ENCODE data around the gene CAMTA2. TPM values are rescaled to one million over a fixed set of nuclear protein-coding genes. Genes with fewer than 3 reads are reported as not detected.

The CAMTA2 gene
- total RNA-seq, 6 experiments from 2014 or later = 48.9 to 60.8 (median 54.1) TPM

DNA sequence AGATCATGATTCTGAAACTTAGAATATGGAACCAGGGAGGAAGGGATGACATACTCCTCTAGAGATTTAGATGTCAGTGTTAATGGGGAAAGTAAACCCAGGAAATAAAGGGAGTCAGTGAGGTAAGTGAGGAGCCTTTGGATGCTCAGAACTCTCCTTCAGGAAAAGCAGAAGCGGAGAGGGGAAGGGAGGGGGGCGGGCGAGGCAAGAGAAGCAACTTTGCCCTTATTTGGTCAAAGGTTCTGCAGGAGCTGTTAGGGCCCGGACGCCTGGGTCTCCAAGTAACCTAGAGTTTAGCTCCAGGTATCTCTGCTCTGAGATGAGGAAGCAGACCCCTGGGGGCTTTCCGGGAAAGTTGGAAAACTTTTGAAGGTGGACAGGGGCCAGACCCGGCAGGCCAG, 40.5 kb downstream of the CAMTA2 start:
- Mint-ChIP-seq H3K36me3 (ENCODE audit: low read depth) (peaks cover 49% of the 10 kb centered on the region), H3K4me1 (ENCODE audit: low read depth) (peaks cover 68% of the 10 kb centered on the region), H3K27ac (peak overlapping the region; percentile 91), H3K27me3 (ENCODE audit: insufficient read depth) (peaks cover 11% of the 10 kb centered on the region), H3K4me3 (peak overlapping the region; percentile 91), H3K9me3 (no peaks in the 10 kb centered on the region)
- no peak for TF ChIP-seq CTCF (IDR thresholded peaks at IDR 0.05)
- DNase-seq = no peak

- DNase-seq = no peak
- H3K27ac Mint-ChIP-seq = peak overlapping the region; percentile 91
- H3K4me3 Mint-ChIP-seq = peak overlapping the region; percentile 91
- peaks cover 11% of the 10 kb centered on the region for H3K27me3 Mint-ChIP-seq (ENCODE audit: insufficient read depth)
- H3K4me1 Mint-ChIP-seq (ENCODE audit: low read depth) = peaks cover 69% of the 10 kb centered on the region
- H3K36me3 Mint-ChIP-seq (ENCODE audit: low read depth) = peaks cover 55% of the 10 kb centered on the region
- no peaks in the 10 kb centered on the region for H3K9me3 Mint-ChIP-seq
- no peak for TF ChIP-seq CTCF (IDR thresholded peaks at IDR 0.05)
These were observed 41.0 kb downstream of the CAMTA2 start for GRCh38 chr17:4946312-4946976.

DNA sequence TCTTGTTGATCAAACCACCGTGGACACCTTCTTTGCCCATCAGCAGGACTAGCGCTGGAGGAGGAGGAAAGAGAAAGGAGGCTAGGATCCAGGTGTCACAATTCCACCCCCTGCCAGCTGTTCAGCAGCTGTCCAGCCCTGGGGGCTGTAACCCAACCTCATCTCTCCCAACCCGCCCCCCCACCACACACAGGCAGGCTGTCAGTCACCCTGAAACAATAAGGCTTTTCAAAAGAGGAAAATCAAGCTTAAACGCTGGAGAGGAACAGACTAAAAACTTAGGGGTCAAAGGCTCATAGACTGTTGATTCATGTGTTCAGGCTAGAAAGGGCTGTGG, 41.6 kb downstream of the CAMTA2 start:
- H3K36me3 Mint-ChIP-seq (ENCODE audit: low read depth) = peaks cover 60% of the 10 kb centered on the region
- peak overlapping the region; percentile 91 for H3K4me3 Mint-ChIP-seq
- H3K27me3 Mint-ChIP-seq (ENCODE audit: insufficient read depth) = peaks cover 11% of the 10 kb centered on the region
- peak overlapping the region; percentile 91 for H3K27ac Mint-ChIP-seq
- H3K9me3 Mint-ChIP-seq = no peaks in the 10 kb centered on the region
- no peak for TF ChIP-seq CTCF (IDR thresholded peaks at IDR 0.05)
- DNase-seq = no peak
- H3K4me1 Mint-ChIP-seq (ENCODE audit: low read depth) = peaks cover 69% of the 10 kb centered on the region

GRCh38 chr17:4945176-4945943, 42.1 kb downstream of the CAMTA2 start:
- peak overlapping the region; percentile 91 for H3K27ac Mint-ChIP-seq
- H3K36me3 Mint-ChIP-seq (ENCODE audit: low read depth) = peaks cover 64% of the 10 kb centered on the region
- peak overlapping the region; percentile 91 for H3K4me3 Mint-ChIP-seq
- peaks cover 65% of the 10 kb centered on the region for H3K4me1 Mint-ChIP-seq (ENCODE audit: low read depth)
- peaks cover 14% of the 10 kb centered on the region for H3K27me3 Mint-ChIP-seq (ENCODE audit: insufficient read depth)
- H3K9me3 Mint-ChIP-seq = no peaks in the 10 kb centered on the region
- no peak for TF ChIP-seq CTCF (IDR thresholded peaks at IDR 0.05)
- peak; percentile 89 for DNase-seq

- Mint-ChIP-seq H3K4me3 (peak overlapping the region; percentile 91), H3K27me3 (ENCODE audit: insufficient read depth) (peaks cover 17% of the 10 kb centered on the region), H3K4me1 (ENCODE audit: low read depth) (peaks cover 62% of the 10 kb centered on the region), H3K36me3 (ENCODE audit: low read depth) (peaks cover 64% of the 10 kb centered on the region), H3K9me3 (no peaks in the 10 kb centered on the region), H3K27ac (peak overlapping the region; percentile 91)
- no peak for DNase-seq
- TF ChIP-seq CTCF (IDR thresholded peaks at IDR 0.05) = no peak
These were observed 42.8 kb downstream of the CAMTA2 start for GRCh38 chr17:4944554-4945175.
